Stimulated activated CD4-positive, alpha-beta T cell treated with anti-CD3 and anti-CD28 coated beads, Interleukin-1b, Interleukin-23, amount 100 ng/mL, for 4 hours (primary cell): Measurements from ENCODE around the gene HYAL3.
A peak's percentile ranks its signal among the peaks of the same experiment; 100 is the strongest.
"Not testable (repeated sequence)": the region's sequence is repeated elsewhere in the genome, so short reads cannot be mapped to it uniquely, and the experiment has no call there.

Experiments
- DNase-seq, 2 donors: peaks; one replicate each; pipeline ENCODE4 v3.0.0-alpha.2; 2020; ENCODE audit warnings: low read depth in 2 of 2

Gene HYAL3

GRCh38 chr3:50314816-50315215, 15.6 kb upstream of the HYAL3 start:
- no peak for DNase-seq

- no peak for DNase-seq
Observed at GRCh38 chr3:50314342-50314741, 15.1 kb upstream of the HYAL3 start.

GRCh38 chr3:50312041-50312440, 12.8 kb upstream of the HYAL3 start:
- not testable (repeated sequence) for DNase-seq

DNA sequence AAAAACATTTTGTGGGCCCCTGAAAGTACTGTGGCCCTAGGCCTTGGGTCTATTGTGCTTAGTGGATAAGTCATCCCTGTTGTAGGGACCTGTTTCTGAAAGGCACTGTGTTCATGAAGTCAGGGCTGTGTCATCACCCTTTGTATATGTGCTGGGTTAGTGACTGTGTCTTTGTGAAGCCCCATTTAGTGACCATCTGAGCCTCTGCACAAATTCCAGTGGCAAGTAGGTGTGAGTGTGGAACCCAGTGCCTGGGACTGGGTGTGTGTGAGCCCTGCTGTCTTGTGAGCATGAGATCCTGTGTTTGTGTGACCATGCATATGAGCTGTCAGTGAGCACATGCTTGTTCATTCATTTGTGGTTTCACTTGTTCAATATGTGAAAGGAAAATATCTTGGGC, 5.4 kb upstream of the HYAL3 start:
- no peak for DNase-seq

- no peak for DNase-seq
Observed at GRCh38 chr3:50303013-50303815, 4.0 kb upstream of the HYAL3 start, which contains the start of gene HYAL1. Gene HYAL1, minus strand, starts transcription at chr3:50303574. Its CDS starts 618 bp downstream, at chr3:50302956.

GRCh38 chr3:50302095-50303012, 3.1 kb upstream of the HYAL3 start:
- no peak for DNase-seq

DNA sequence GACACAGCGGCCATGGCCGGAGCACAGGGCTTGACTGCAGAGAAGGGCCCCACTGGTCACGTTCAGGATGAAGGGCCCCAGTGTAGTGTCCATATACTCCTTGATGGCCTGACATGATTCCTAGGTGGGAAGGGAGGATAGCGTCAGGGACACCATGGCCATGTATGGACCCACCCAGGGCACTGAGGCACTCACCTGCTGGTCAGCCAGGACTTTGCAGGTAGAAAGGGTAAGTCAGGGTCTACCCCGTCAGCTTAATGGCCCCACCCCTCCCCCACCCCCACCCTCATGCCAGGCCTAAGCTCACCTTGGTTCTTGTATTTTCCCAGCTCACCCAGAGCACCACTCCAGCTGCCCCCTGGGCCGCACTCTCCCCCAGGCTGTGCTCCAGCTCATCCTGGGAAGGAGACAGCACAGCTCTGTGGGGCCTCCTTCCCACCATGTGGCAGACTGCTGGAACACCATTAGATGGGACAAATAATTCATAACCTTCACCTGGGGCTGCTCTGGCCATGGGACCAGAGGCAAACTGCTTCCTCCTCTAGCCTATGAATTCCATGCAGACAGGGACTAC, 1.6 kb upstream of the HYAL3 start:
- DNase-seq: no peak

DNA sequence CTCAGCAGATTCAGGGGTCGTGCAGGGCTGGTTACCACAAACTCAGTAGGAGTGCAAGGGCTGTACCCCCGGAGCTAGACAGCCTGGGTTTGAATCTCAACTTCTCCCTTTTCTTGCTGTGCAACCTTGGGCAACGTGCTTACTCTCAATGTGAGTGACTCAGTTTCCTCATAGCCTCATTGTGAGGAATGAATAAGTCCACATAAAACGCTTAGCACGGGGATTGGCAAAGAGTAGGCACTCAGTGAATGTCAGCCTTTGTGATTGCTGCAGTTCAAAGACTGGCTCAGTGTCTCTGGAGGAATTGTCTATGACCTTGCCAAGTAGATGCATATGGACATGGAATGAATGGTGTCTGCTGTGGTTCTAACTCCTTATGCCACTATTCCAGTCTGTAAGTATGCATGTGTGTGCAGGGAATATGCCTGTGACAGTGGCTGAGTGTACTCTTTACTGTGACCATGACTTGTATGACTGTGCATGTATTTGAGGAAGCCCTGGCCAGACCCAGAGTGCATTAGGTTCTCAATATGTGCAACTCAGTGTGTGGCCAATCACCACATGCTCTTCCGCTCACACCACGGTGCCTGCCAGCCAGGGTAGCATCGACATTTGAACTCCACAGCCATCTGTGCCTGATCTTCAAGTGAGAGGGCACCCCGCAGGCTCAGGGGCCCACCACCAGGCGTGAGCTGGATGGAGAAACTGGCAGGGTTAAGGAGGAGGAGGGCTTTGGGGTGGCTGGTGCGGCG, 900 bp upstream of the HYAL3 start:
- no peak for DNase-seq

DNA sequence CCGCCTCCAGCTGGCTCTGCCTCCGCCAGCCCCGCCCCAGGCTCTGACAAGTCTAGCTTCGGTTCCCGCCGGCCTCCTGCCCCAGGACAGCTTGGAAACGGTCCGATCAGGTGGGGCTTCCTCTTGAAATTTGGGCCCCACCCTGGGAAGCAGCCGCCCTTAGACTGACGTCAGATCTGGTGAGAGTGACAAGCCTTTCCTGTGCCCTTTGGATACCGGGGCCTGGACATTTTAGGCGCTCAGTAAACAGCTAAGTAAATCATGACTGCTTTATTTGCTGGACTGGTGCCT, 378 bp upstream of the HYAL3 start:
- no peak for DNase-seq

GRCh38 chr3:50297896-50298725, 1.1 kb downstream of the HYAL3 start:
- no peak for DNase-seq

GRCh38 chr3:50297384-50297775, 1.8 kb downstream of the HYAL3 start:
- no peak for DNase-seq

- DNase-seq: no peak
Observed at GRCh38 chr3:50296721-50297383, 2.4 kb downstream of the HYAL3 start.

- no peak for DNase-seq
Observed at GRCh38 chr3:50295553-50296431, 3.4 kb downstream of the HYAL3 start.

DNA sequence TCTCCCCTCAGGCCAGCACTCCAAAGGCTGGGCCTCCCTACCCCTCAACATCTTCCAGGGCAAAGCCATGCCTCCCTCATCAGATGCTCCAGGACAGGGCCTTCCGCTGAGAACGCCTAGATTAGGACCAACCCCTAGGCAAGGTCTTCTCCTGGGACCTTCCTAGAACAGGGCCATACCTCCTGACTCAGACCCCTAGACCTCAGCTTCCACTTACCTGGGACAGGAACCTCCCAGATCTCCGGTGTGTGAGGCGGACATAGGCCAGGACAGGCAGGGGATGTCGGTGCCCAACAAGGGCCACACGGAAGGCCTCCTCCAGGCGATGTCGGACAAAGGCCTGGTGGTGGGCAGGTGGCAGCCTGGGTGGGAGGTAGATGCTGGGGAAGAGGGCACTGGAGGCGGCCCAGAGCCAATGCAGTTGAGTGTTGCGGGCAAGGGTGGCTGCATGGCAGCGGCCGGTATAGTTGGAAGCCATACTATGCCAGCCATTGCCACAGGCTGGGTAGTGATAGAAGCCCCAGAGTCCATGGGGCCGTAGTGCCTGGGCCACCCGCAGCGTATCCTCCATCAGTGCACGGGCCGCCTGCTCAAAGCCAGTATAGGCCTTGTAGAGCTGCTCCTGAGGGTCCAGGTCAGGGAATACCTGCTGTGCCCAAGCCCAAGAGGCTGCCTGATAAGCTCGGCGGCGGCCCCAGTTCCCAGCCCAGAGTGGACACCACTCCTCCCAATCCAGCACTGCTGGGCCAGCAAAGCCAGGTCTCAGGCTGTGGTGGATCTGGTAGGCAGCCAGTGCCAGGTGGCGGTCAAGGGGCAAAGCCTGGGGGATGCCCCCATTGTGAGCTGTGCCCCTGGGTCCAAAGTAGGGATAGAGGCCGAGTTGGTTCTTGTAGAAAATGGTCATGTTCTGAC, 4.5 kb downstream of the HYAL3 start:
- no peak for DNase-seq

GRCh38 chr3:50294089-50294488, 5.1 kb downstream of the HYAL3 start:
- no peak for DNase-seq

GRCh38 chr3:50293079-50293801, 6.0 kb downstream of the HYAL3 start:
- no peak for DNase-seq

DNA sequence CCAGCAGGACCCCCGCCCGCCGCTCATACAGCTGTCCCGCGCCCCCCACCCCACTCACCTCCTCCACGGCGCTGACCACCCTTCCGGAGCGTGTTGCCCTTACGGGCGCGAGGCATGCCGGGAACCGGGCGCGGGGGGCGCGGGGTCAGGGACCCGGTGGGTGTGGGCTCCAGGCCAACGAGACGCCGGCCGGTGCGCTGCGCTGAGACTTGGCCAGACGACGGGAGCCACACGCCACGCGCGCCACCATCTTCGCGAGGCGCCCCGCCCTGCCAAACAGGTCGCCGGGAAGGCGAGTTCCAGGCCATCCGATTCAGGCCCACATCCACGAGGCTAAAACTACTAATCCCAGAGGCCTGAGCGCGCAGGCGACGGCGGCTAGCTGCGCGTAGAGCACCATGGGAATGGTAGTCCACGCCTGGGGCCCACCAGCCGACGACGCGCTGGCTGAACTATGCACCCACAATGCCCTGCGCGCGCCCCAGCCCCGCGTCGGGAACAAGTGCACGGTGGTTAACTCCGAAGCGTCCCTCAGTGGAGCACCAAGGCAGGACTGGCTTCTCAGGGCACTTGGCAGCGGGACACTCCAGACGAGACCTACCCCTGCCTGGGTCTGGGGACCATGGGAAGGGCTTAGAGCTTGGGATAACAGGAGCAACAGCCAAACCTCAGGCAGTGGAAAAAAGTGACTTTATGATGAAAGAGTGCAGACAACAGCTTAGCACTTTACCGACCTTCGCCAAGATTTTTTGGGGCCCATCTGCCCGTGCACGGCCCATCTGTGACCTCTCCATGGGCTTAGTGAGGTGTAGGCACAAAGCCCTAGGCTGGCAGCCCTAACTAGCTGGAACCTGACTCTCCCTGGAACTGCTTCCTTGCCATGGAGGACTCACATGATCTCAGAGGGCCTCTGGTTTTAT, 6.8 kb downstream of the HYAL3 start, which contains the start of gene IFRD2:
TSS of gene IFRD2 (minus strand) at position 271 of the 920 bp plus-strand sequence. CDS start at position 116, 155 bp downstream.
- DNase-seq: peak; percentile 88 to 92
